HG03575 (cell line): ENCODE data around the gene DGLUCY.
"Not testable (repeated sequence)": the region's sequence is repeated elsewhere in the genome, so short reads cannot be mapped to it uniquely, and the experiment has no call there.

Experiments
- ATAC-seq: cut with Tn5 transposase; IDR thresholded peaks from one replicate; pipeline ENCODE4 v1.9.1; 2021; ENCODE audit not compliant: unreplicated experiment, insufficient number of reproducible peaks, low FRiP score; ENCODE audit errors: extremely low read depth

DGLUCY gene

DNA sequence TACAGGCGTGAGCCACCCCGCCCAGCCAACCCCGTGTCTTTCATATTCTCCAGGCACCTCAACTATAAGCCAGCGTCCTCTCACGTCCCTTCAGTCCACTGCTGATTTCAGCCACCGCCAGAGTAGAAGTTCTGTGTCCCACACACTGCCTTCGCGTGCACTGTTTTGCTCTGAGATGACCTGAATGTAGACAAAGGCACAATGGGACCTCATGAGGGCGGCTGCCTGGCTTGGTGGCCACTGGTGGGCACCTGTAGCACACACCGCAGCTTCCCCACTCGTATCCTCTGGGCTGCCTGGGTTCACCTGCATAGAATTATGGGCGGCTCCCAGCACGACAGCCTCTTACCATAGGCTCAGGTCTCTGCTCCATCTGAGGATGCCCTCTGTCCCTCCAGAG, 73.4 kb downstream of the DGLUCY start:
- no peak for ATAC-seq

DNA sequence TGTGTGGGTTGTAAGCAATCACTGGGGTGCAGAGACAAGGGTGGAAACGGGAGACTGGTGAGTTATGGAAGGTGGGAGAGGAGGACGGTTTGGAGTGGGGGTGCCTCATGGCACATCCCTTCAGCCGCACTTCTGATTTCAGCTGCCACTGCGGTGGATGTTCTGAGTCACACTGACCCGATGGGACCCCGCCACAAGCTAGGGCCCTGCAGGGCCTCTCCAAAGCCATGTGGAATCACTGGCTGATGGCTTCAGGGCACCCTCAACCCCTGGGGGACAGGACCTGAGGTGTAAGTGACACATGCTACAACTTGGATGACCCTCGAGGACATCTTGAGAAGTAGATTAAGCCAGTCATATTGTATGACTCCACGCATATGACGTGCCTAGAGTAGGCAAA, 77.0 kb downstream of the DGLUCY start:
- no peak for ATAC-seq

DNA sequence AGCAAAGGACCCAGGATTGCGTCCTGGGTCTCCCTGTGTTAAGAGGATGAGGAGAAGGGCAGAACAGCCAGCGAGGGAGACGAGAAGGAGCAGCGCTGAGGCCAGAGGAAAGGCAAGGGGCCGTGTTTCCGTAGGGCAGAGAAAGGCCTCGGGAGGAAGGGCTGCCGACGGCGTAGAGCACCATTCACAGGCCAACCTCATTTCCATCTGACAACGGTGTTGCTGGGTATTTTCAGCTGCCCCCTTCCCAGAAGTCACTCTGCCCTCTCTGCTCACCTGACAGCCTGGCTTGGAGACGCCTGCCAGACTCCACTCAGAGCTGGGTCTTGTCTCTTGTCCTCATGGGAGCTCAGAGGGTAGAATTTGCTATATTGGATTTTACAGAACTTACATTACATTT, 79.2 kb downstream of the DGLUCY start:
- ATAC-seq = no peak

GRCh38 chr14:91195881-91196280, 82.0 kb downstream of the DGLUCY start:
- no peak for ATAC-seq

GRCh38 chr14:91197631-91198030, 83.8 kb downstream of the DGLUCY start:
- ATAC-seq = no peak

- not testable (repeated sequence) for ATAC-seq
Observed at GRCh38 chr14:91200802-91201201, 86.9 kb downstream of the DGLUCY start.

DNA sequence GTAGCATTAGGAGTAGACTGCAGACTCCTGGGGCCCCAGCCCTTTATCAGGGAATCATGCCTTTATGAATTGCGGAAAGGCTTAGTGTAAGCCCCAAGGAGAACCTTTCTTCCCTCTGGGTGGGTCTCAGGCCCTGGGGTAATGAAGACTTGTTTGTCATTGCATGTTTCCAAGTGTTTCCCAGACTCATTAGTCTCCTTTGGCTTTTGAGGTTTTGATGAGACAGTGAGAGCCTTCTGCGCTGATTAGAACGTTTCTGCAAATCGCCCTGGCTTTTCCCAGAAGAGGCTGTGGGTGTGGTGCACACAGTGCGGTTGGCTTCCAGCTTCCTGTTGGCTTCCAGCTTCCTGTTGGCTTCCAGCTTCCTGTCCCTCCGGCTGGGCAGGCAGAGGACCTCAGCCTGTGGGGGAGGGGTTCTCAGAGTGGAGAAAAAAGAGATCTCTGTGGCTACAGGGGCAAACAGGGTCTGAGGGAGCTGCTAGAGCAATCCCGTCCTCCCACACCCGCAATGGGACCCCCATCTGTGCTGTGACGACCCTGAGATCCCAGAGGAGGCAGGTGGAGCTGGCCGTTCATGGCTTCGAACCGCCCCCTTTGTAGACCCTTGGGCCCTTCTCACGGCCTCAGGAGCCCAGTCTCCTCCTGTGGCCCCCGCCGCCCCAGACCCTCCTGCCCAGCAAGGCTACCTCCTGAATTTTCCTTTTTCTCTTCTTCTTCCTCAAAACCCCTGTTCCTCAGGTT, 88.5 kb downstream of the DGLUCY start:
- no peak for ATAC-seq

GRCh38 chr14:91204657-91205056, 90.8 kb downstream of the DGLUCY start:
- ATAC-seq = no peak

- no peak for ATAC-seq
Observed at GRCh38 chr14:91205459-91205858, 91.6 kb downstream of the DGLUCY start.

- no peak for ATAC-seq
Observed at GRCh38 chr14:91207008-91207407, 93.1 kb downstream of the DGLUCY start.

DNA sequence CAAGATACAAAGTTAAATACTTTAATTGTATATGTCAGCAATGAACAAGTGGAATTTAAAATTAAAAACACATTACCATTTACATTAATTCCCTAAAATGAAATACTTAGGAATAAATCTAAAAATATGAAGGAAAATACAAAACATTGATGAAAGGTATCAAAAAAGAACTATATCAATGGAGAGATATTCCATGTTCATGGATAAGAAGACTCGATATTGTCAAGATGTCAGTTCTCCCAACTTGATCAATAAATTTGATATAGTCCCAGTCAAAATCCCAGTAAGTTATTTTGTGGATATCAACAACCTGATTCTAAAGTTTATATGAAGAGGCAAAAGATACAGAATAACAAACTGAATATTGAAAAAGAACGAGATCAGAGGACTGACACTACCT, 97.1 kb downstream of the DGLUCY start:
- ATAC-seq = no peak

- ATAC-seq = no peak
Observed at GRCh38 chr14:91214306-91214705, 100.4 kb downstream of the DGLUCY start.

GRCh38 chr14:91215381-91215780, 101.5 kb downstream of the DGLUCY start:
- no peak for ATAC-seq

GRCh38 chr14:91216731-91217226, 102.9 kb downstream of the DGLUCY start:
- no peak for ATAC-seq

DNA sequence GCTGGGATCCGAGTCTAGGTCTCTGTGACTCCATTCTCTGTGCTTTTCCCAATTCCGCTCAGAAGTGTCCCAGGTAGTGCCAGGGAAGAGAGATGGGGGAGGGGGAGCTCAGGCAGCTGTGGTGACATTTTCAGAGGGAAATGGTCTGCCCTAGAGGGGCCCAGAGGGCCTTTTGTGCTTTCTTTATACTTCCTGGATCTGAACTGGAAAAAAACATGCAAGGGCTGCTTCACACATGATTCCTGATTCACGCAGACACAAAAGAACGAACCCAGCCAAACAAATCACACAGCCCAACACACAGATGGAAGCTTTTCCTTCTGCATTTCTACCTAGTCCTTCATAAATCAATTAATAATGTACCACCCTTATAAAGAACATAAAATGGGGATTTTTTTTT, 104.1 kb downstream of the DGLUCY start:
- ATAC-seq = no peak

GRCh38 chr14:91219517-91220389, 105.9 kb downstream of the DGLUCY start:
- no peak for ATAC-seq

DNA sequence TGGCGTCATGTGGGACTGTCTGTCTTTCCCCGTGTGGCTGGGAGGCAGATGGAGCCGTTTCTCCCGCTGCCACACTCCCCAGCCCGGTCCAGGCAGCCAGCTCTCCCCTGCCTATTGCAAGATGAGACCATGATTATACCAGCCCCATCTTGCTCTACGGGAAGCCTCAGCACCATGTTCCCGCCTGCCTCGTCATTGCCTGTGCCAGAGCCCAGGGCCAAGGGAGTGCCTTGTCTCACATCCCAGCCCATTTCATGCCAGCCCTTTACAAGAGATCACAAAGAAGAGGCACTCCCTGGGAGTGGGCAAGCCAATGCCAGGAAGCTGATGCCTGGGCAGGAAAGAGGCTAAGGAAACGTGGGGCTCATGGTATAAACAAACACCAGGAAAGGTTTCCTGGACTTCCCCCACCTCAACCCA, 106.7 kb downstream of the DGLUCY start:
- ATAC-seq = no peak

DNA sequence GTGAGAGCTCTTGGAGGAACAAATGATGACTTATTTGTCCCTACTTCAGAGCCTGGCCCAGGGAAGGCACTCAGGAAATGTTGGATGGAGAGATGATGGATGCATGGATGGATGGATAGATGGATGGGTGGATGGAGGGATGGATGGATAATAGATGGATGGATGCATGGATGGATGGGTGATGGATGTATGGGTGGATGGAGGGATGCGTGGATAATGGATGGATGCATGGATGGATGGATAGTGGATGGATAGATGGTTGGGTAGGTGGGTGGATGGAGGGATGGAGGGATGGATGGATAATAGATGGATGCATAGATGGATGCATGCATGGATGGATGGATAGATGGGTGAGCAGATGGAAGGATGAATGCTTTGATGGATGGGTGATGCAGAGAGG, 107.4 kb downstream of the DGLUCY start:
- ATAC-seq = no peak

DNA sequence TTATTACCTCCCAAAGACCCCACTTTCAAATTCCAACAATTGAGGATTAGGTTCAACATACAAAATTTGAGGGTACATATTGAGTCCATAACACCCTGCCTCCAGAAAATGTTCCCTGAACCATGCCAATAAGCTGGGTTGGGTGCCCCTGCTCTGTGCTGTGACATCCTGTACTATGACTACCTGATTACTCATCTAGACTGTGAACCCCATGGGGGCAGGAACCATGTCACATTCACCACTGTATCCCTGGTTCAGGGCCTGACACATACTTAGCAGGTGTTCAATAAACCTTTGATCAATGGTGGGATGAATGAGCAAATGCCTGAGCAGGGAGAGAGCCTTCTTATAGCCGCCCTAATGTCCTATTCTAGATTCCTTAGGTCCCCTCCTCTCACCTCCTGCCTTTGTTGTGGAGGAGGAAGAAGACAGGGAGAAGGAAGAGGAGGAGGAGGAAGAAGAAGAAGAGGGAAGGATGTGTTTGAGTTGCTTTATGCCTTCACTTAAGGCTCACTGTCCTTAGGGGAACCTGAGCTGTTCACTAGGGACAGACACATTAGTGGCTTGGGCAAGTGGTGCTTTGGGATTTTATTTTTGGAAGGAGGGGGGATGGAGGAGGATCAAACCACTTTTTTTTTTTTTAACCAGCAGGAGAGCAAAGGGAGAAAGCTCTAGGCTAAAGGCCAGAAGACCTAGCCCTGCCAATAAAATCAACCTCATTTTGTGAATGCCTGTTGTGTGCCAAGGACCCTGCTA, 109.3 kb downstream of the DGLUCY start:
- ATAC-seq = no peak
